ENCODE data around the gene ZMYM2. TPM values are rescaled to one million over a fixed set of nuclear protein-coding genes. Genes with fewer than 3 reads are reported as not detected.

ZMYM2 gene
- total and polyA plus RNA-seq, 2 of the 13 experiments (the other 11 are each of a cell fraction or from before 2014, with no cell fraction given) = 22.4 to 40.8 TPM

- TF ChIP-seq RXRB (CRISPR knock-in tag; IDR thresholded peaks at IDR 0.05; ENCODE audit: borderline replicate concordance) (no peak), ZNF3 (CRISPR knock-in tag; IDR thresholded peaks at IDR 0.05) (no peak)
- TF ChIP-seq, protein P1, sequence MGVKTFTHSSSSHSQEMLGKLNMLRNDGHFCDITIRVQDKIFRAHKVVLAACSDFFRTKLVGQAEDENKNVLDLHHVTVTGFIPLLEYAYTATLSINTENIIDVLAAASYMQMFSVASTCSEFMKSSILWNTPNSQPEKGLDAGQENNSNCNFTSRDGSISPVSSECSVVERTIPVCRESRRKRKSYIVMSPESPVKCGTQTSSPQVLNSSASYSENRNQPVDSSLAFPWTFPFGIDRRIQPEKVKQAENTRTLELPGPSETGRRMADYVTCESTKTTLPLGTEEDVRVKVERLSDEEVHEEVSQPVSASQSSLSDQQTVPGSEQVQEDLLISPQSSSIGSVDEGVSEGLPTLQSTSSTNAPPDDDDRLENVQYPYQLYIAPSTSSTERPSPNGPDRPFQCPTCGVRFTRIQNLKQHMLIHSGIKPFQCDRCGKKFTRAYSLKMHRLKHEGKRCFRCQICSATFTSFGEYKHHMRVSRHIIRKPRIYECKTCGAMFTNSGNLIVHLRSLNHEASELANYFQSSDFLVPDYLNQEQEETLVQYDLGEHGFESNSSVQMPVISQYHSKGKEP (CRISPR knock-in tag; IDR thresholded peaks at IDR 0.05) = no peak
Measured at GRCh38 chr13:20000062-20000552, 41.6 kb downstream of the ZMYM2 start (continued).

- ChIA-PET POLR2A (no interaction called here), CTCF (ENCODE audit: low intra/inter-chr PET ratio, low total read pairs) (no interaction called here)
- Histone ChIP-seq H3K4me2 (ENCODE audit: low read depth, low read length) (no peak overlapping the region), H3K36me3 (replicated peaks in 1 of 2; ENCODE audit: control insufficient read depth in 1 of 2, insufficient read depth in 2 of 2, low read length in 2 of 2) (peaks cover 7 to 34% of the 10 kb centered on the region in 2 experiments), H3K27me3 (ENCODE audit: control insufficient read depth in 1 of 2, insufficient read depth in 2 of 2, low read length in 2 of 2) (no peaks in the 10 kb centered on the region), H4K20me1 (ENCODE audit: insufficient read depth, low read length) (no peaks in the 10 kb centered on the region), H3K4me3 (replicated peaks in 1 of 3; ENCODE audit: insufficient read depth in 1 of 3, low read depth in 2 of 3, low read length in 3 of 3) (no peak overlapping the region), H3K27ac (ENCODE audit: extremely low read length, insufficient read depth, low read length) (no peak overlapping the region), H2AFZ (ENCODE audit: low read length) (no peak overlapping the region), H3K79me2 (ENCODE audit: insufficient read depth, low read length) (peaks cover 4% of the 10 kb centered on the region), H3K9me3 (ENCODE audit: low read length) (no peaks in the 10 kb centered on the region), H3K9ac (ENCODE audit: insufficient read depth, low read depth, low read length) (no peak overlapping the region), H3K4me1 (ENCODE audit: insufficient read depth, low read length) (no peaks in the 10 kb centered on the region)
- in situ Hi-C loops (cut with HindIII; ENCODE audit: extremely low pct_ligation_motif_present, low pct_unique_long_range_greater_than_20kb) = no loop called here
- intact Hi-C loops (cut with micrococcal nuclease; ENCODE audit: unreplicated experiment) = no loop called here
- BruUV-seq (replicated peaks) = no TSS peak
- 95% methylated on average over 4 of the region's 4 CpGs for WGBS (ENCODE audit: low lambda C conversion rate)
- ATAC-seq (no peak), FAIRE-seq (no peak), DNase-seq (ENCODE audit: low spot score) (no peak)
- TF ChIP-seq, protein P2, sequence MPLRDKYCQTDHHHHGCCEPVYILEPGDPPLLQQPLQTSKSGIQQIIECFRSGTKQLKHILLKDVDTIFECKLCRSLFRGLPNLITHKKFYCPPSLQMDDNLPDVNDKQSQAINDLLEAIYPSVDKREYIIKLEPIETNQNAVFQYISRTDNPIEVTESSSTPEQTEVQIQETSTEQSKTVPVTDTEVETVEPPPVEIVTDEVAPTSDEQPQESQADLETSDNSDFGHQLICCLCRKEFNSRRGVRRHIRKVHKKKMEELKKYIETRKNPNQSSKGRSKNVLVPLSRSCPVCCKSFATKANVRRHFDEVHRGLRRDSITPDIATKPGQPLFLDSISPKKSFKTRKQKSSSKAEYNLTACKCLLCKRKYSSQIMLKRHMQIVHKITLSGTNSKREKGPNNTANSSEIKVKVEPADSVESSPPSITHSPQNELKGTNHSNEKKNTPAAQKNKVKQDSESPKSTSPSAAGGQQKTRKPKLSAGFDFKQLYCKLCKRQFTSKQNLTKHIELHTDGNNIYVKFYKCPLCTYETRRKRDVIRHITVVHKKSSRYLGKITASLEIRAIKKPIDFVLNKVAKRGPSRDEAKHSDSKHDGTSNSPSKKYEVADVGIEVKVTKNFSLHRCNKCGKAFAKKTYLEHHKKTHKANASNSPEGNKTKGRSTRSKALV (CRISPR knock-in tag; IDR thresholded peaks at IDR 0.05) = no peak
- TF ChIP-seq ZNF841 (CRISPR knock-in tag; IDR thresholded peaks at IDR 0.05; ENCODE audit: borderline replicate concordance) (no peak), SMAD3 (CRISPR knock-in tag; IDR thresholded peaks at IDR 0.05) (no peak), PLSCR1 (CRISPR knock-in tag; IDR thresholded peaks at IDR 0.05; ENCODE audit: borderline replicate concordance) (no peak), PHF20 (CRISPR knock-in tag; IDR thresholded peaks at IDR 0.05) (no peak), NFE2L1 (CRISPR knock-in tag; IDR thresholded peaks at IDR 0.05; ENCODE audit: borderline replicate concordance) (no peak), ISL2 (CRISPR knock-in tag; IDR thresholded peaks at IDR 0.05) (no peak), ZNF766 (CRISPR knock-in tag; IDR thresholded peaks at IDR 0.05; ENCODE audit: borderline replicate concordance) (no peak), TAF15 (IDR thresholded peaks at IDR 0.05; ENCODE audit: low read depth, low read length, poor library complexity, severe bottlenecking) (no peak), ATF6 (CRISPR knock-in tag; conservative IDR thresholded peaks at IDR 0.05) (no peak), ZNF10 (CRISPR knock-in tag; IDR thresholded peaks at IDR 0.05; ENCODE audit: borderline replicate concordance, low read depth) (no peak)
- TF ChIP-seq, protein P3, sequence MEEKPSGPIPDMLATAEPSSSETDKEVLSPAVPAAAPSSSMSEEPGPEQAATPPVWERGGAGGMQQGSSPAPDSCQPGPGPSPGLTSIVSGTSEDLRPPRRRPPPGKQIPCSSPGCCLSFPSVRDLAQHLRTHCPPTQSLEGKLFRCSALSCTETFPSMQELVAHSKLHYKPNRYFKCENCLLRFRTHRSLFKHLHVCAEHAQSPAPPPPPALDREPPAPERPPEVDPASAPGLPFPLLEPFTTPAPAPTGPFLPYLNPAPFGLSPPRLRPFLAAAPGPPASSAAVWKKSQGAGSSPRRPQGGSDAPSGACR (CRISPR knock-in tag; IDR thresholded peaks at IDR 0.05) = no peak
Measured at GRCh38 chr13:20001366-20002190, 43.1 kb downstream of the ZMYM2 start.
